ENCODE measurements around the gene TMOD2. TPM values are rescaled to one million over a fixed set of nuclear protein-coding genes. Genes with fewer than 3 reads are reported as not detected.

The TMOD2 gene
- total and polyA plus RNA-seq, 2 experiments from 2014 or later = 3.0 to 5.9 TPM

- TF ChIP-seq CTCF (conservative IDR thresholded peaks at IDR 0.05; ENCODE audit: low read depth in 2 of 2) (no peak), POLR2AphosphoS5 (IDR thresholded peaks at IDR 0.05; ENCODE audit: low read depth) (no peak), ZNF331 (CRISPR knock-in tag; IDR thresholded peaks at IDR 0.05; ENCODE audit: low read depth) (no peak), EZH2 (IDR thresholded peaks at IDR 0.05; ENCODE audit: low read depth, unreplicated experiment) (no peak), EZH2phosphoT487 (IDR thresholded peaks at IDR 0.05; ENCODE audit: unreplicated experiment) (no peak), CREB1 (CRISPR knock-in tag; IDR thresholded peaks at IDR 0.05; ENCODE audit: low read depth) (no peak), ZNF462 (CRISPR knock-in tag; IDR thresholded peaks at IDR 0.05) (no peak), STAT1 (IDR thresholded peaks at IDR 0.05; ENCODE audit: unreplicated experiment) (no peak), NANOG (IDR thresholded peaks at IDR 0.05; ENCODE audit: borderline replicate concordance) (no peak), JUNB (IDR thresholded peaks at IDR 0.05; ENCODE audit: unreplicated experiment) (no peak)
These were observed 66.8 kb downstream of the TMOD2 start (continued) for GRCh38 chr15:51818150-51818549.
